Adrenal gland (tissue), 12 donors: ENCODE data around the gene ATF6. TPM values are rescaled to one million over a fixed set of nuclear protein-coding genes. Genes with fewer than 3 reads are reported as not detected.
"Not testable (repeated sequence)": the region's sequence is repeated elsewhere in the genome, so short reads cannot be mapped to it uniquely, and the experiment has no call there.

ENCODE experiments used
- DNase-seq, 7 donors: peaks; one replicate each; pipeline ENCODE4 v3.0.0-alpha.2; 2019 to 2020
- H3K27ac ChIP-seq, 5 donors: fragments of 200-600 bp; sonication (generic) in 4 of 5; 1 replicate in 3 of 5; 2 replicates in 2 of 5; pipeline versions ENCODE4 v1.5.1 to v1.8.0; 2016 to 2020; ENCODE audit warnings: mild to moderate bottlenecking in 1 of 5
- H3K27me3 ChIP-seq: fragments of 200-600 bp; 2 replicates; pipeline ENCODE4 v1.8.0; 2021
- H3K36me3 ChIP-seq, 2 donors: fragments of 200-600 bp; replicated peaks in 1 of 2; 1 replicate in 1 of 2; 2 replicates in 1 of 2; pipeline versions ENCODE4 v1.5.1 to v1.8.0; 2018 to 2022
- H3K4me1 ChIP-seq, 2 donors: fragments of 200-600 bp; replicated peaks in 1 of 2; 1 replicate in 1 of 2; 2 replicates in 1 of 2; pipeline versions ENCODE4 v1.5.1 to v1.8.0; 2018 to 2021
- H3K4me3 ChIP-seq, 4 donors: fragments of 200-600 bp; sonication (generic) in 3 of 4; one replicate each; pipeline ENCODE4 v1.5.1; 2016 to 2018
- H3K9me3 ChIP-seq, 3 donors: fragments of 200-600 bp; sonication (generic) in 1 of 3; replicated peaks in 1 of 3; 1 replicate in 2 of 3; 2 replicates in 1 of 3; pipeline versions ENCODE4 v1.5.1 to v1.8.0; 2016 to 2021
- POLR2A ChIP-seq, 2 donors: fragments of 450-650 bp; IDR thresholded peaks; one replicate each; pipeline ENCODE4 v1.6.1; 2017; ENCODE audit warnings: antibody characterized with exemption in 2 of 2, mild to moderate bottlenecking in 2 of 2, moderate library complexity in 1 of 2
- WGBS, 4 donors: extraction: QIAGEN DNeasy Blood & Tissue Kit in 2 of 4; methylation state at CpG; one replicate each; pipeline versions ENCODE4 v1.1.5 to v1.1.7; 2013 to 2017; 5-methylcytosine and 5-hydroxymethylcytosine counted together
- intact Hi-C, 2 donors: fragments of 100-400 bp; cut with DNase I; formaldehyde crosslinking; loops; one replicate each; pipeline versions ENCODE4 v1.14.1 to v1.15.0; 2022 to 2023
- polyA plus RNA-seq, 3 donors: library from polyadenylated mRNA; stranded (reverse); fragments of 200-250 nt in 2 of 3; fragments of 350-450 nt in 1 of 3; fragmentation: Illumina TruSeq in 1 of 3; extraction: RNeasy Lipid Tissue Mini Kit (QIAGEN cat#74804) in 1 of 3; gene quantifications; one replicate each; pipeline ENCODE4 v1.2.3, GENCODE V29; 2013 to 2014
- total RNA-seq, 9 donors: library from RNA; depleted of rRNA in 4 of 9; stranded (reverse); fragments of >200 nt in 4 of 9; fragments of 120-200 nt in 1 of 9; fragmentation: NEBNext Ultra II Directional in 1 of 9; extraction: Animal tissue kit (Norgen Biotek cat#: 25700) in 1 of 9; gene quantifications; one replicate each; pipeline versions ENCODE4 v1.1.0 to v1.2.4, GENCODE V29; 2013 to 2023
- TF ChIP-seq, protein P1 (sequence below), 6 experiments: fragments of 450-650 bp in 4 of 6; fragments of 200-600 bp in 2 of 6; sonication (generic) in 1 of 6; IDR thresholded peaks; 1 replicate in 5 of 6; 2 replicates in 1 of 6; pipeline versions ENCODE4 v1.5.1 to v1.8.0; 2016 to 2021; ENCODE audit warnings: antibody characterized with exemption in 6 of 6, mild to moderate bottlenecking in 2 of 6, moderate library complexity in 1 of 6
- donor health status: healthy with polysubstance abuse.
- donor health status: Bipolar disorder and iron deficiency.
- donor health status: DM: yes; HTN: yes; CAD: no.
- donor health status: DM: no; HTN: no; CAD: no.
- donor health status: DM: no; HTN: no; CAD: no.
- donor health status: DM: yes; HTN: yes; CAD: no.

The ATF6 gene
- total and polyA plus RNA-seq, 12 donors, result 3.5 to 34.2 (median 28.0) TPM

DNA sequence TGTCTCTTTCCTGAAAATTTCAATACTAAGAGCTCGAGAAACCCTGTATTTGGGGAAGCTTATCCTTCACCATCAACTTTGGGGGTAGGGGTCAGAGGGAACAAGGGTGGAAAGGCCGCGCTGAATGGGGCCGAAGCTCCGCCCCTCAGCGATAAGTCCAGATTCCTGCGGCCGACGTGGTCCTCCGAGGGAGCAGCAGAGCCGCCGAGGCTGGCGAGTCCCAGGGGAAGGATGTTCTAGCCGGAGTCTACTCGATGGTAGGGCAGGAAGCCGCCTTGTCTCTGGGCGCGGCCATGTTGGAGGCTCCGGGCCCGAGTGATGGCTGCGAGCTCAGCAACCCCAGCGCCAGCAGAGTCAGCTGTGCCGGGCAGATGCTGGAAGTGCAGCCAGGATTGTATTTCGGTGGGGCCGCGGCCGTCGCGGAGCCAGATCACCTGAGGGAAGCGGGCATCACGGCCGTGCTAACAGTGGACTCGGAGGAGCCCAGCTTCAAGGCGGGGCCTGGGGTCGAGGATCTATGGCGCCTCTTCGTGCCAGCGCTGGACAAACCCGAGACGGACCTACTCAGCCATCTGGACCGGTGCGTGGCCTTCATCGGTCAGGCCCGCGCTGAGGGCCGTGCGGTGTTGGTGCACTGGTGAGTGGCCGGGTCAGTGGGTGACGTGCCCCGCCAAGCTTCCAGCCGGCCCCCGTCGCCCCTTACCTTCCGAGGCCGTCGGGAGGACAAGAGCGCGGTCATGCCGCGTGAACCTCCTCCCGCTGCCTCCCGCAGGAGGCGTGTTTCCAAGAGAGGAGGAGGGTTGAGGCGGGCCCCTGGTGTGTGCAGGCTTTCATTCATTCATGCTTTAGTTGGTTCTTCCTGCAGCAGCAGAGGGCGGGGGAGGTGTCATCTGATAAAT lies 16.4 kb upstream of the ATF6 start, which contains the start of gene DUSP12:
TSS of gene DUSP12 (plus strand) at position 278 of the 899 bp plus-strand sequence. CDS start at position 294, 16 bp downstream.
- intact Hi-C loops, result loop anchor here (10.0 kb wide), 2 partner anchors 185 to 265 kb away; no protein-coding TSS in a partner anchor
- peak; percentile 10 to 70 for TF ChIP-seq POLR2A (IDR thresholded peaks at IDR 0.05)
- TF ChIP-seq, protein P1, sequence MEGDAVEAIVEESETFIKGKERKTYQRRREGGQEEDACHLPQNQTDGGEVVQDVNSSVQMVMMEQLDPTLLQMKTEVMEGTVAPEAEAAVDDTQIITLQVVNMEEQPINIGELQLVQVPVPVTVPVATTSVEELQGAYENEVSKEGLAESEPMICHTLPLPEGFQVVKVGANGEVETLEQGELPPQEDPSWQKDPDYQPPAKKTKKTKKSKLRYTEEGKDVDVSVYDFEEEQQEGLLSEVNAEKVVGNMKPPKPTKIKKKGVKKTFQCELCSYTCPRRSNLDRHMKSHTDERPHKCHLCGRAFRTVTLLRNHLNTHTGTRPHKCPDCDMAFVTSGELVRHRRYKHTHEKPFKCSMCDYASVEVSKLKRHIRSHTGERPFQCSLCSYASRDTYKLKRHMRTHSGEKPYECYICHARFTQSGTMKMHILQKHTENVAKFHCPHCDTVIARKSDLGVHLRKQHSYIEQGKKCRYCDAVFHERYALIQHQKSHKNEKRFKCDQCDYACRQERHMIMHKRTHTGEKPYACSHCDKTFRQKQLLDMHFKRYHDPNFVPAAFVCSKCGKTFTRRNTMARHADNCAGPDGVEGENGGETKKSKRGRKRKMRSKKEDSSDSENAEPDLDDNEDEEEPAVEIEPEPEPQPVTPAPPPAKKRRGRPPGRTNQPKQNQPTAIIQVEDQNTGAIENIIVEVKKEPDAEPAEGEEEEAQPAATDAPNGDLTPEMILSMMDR (IDR thresholded peaks at IDR 0.05), result peak in 3 of 6 experiments; percentile 5 to 8 (median 7)
- H3K9me3 ChIP-seq, result no peaks in the 10 kb centered on the region
- peak within 1 kb of the TSS; percentile 74 to 94 (median 83) for H3K27ac ChIP-seq
- no peaks in the 10 kb centered on the region for H3K27me3 ChIP-seq
- H3K36me3 ChIP-seq, result peaks cover 0 to 33% of the 10 kb centered on the region in 2 donors
- peak within 1 kb of the TSS; percentile 84 to 98 (median 86) for H3K4me3 ChIP-seq
- peaks cover 7 to 12% of the 10 kb centered on the region in 2 donors for H3K4me1 ChIP-seq
- peak; percentile 90 to 95 (median 94) for DNase-seq
- 0 to 3% (median 0%) methylated on average over 5 to 65 of the region's 65 CpGs for WGBS, 4 donors

DNA sequence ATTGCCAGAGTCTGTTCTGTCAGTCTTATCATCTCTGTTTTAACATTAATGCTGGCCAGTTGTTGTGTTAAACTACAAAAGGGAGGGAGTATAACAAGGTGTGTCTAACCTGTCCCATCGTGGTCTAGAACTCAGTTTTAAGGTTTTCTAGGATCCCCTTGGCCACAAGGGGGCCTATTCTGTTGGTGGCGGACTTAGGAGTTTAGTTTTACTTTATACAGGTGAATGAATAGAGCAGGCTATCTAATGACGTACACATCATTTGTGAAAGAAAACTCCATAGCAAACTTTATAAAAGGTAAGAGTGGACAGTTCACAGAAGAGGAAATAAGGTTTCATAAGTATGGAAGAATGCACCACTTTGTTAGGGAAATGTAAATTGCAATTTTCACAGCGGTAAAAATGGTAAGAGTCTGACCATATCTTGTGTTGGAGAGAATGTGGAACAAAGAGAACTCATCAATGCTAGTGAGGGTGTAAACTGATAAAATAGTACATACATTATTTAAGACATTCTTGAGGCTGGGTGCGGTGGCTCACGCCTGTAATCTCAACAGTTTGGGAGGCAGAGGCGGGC lies 2.5 kb upstream of the ATF6 start:
- DNase-seq, result no peak
- Histone ChIP-seq H3K9me3 (no peaks in the 10 kb centered on the region), H3K27me3 (no peaks in the 10 kb centered on the region), H3K36me3 (peaks cover 0 to 3% of the 10 kb centered on the region in 2 donors), H3K4me1 (peaks cover 7 to 19% of the 10 kb centered on the region in 2 donors), H3K27ac (no peak overlapping the region), H3K4me3 (no peak overlapping the region)
- intact Hi-C loops, result no loop called here
- 64 to 77% (median 75%) methylated on average over 7 of the region's 7 CpGs for WGBS, 4 donors
- TF ChIP-seq, protein P1 (IDR thresholded peaks at IDR 0.05), result peak in 5 of 6 experiments; percentile 27 to 49 (median 30)
- TF ChIP-seq POLR2A (IDR thresholded peaks at IDR 0.05), result no peak

DNA sequence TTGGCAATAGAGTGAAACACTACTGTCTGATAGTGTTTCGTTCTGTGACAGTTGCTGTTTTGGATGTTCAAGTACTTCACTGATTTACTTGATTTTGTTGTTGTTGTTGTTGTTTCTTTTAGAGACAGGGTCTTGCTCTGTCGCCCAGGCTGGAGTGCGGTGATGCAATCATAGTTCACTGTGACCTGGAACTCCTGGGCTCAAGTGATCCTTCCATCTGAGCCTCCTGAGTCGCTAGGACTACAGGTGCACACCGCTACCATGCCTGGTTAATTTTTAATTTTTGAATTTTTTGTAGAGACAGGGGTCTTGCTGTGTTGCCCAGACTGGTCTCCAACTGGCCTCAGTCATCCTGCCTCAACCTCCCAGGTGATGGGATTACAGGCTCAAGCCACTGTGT lies 2.3 kb downstream of the ATF6 start:
- no peaks in the 10 kb centered on the region for H3K27me3 ChIP-seq
- TF ChIP-seq POLR2A (IDR thresholded peaks at IDR 0.05), result no peak
- TF ChIP-seq, protein P1 (IDR thresholded peaks at IDR 0.05), result no peak
- no peak overlapping the region for H3K4me3 ChIP-seq
- no peak for DNase-seq
- no peaks in the 10 kb centered on the region for H3K36me3 ChIP-seq
- H3K9me3 ChIP-seq, result no peaks in the 10 kb centered on the region
- H3K4me1 ChIP-seq, result peaks cover 11 to 51% of the 10 kb centered on the region in 2 donors
- H3K27ac ChIP-seq, result no peak overlapping the region
- intact Hi-C loops, result no loop called here
- WGBS, 4 donors, result 93 to 96% (median 94%) methylated on average over 5 of the region's 5 CpGs

DNA sequence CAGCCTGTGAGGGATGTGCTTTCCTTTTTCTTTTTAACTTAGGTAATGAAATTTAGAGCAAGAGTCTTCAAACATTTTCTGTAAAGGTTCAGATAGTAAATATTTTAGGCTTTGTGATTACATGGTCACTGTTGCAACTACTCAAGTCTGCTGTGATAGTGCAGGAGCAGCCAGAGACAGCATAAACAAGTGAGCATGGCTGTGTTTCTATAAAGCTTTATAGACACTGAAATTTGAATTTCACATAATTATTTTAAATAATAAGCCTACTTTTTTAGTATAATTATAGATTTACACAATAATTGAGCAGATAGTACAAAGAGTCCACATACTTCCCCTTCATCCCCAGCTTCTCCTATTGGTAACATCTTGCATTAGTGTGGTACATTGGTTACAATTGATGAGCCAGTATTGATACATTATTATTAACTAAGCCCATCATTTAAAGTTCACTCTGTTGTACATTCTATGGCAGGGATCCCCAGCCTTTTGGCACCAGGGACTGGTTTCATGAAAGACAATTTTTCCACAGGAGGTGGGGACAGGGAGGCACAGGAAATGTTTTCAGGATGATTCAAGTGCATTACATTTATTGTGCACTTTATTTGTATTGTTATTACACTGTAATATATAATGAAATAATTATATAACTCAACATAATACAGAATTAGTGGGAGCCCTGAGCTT lies 3.0 kb downstream of the ATF6 start:
- Histone ChIP-seq H3K36me3 (no peaks in the 10 kb centered on the region), H3K4me1 (peaks cover 17 to 57% of the 10 kb centered on the region in 2 donors), H3K27me3 (no peaks in the 10 kb centered on the region), H3K4me3 (no peak overlapping the region), H3K9me3 (no peaks in the 10 kb centered on the region), H3K27ac (no peak overlapping the region)
- TF ChIP-seq, protein P1 (IDR thresholded peaks at IDR 0.05), result no peak
- TF ChIP-seq POLR2A (IDR thresholded peaks at IDR 0.05), result no peak
- DNase-seq, result no peak
- intact Hi-C loops, result no loop called here

DNA sequence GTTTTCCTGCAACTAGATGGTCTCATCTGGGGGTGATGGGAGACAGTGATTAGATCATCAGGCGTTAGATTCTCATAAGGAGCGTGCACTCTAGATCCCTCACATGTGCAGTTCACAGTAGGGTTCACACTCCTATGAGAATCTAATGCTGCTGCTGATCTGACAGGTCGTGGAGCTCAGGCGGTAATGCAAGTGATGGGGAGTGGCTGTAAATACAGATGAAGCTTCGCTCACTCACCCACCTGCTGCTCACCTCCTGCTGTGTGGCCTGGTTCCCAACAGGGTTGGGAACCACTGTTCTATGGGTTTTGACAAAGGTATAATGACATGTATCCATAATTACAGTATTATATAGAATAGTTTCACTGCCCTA lies 3.5 kb downstream of the ATF6 start:
- DNase-seq, H3K36me3 ChIP-seq, H3K9me3 ChIP-seq, intact Hi-C loops, H3K27ac ChIP-seq, H3K4me3 ChIP-seq, H3K27me3 ChIP-seq: not testable (repeated sequence)
- H3K4me1 ChIP-seq, result peaks cover 17 to 57% of the 10 kb centered on the region in 2 donors
- 90 to 99% (median 95%) methylated on average over 3 to 5 of the region's 5 CpGs for WGBS, 4 donors
